Omental fat pad (tissue), 4 donors: Measurements from ENCODE around the gene PGM5. TPM values are rescaled to one million over a fixed set of nuclear protein-coding genes. Genes with fewer than 3 reads are reported as not detected.

Experiments
- ATAC-seq: fragments of 150-250 bp; one replicate; pipeline ENCODE4 v1.9.1; 2016; ENCODE audit warnings: mild to moderate bottlenecking, moderate library complexity; ENCODE audit not compliant: low FRiP score
- DNase-seq: peaks from one replicate; pipeline ENCODE4 v3.0.0-alpha.2; 2019; ENCODE audit warnings: low spot score
- CTCF ChIP-seq, 3 donors: fragments of 450-650 bp; IDR thresholded peaks; one replicate each; pipeline ENCODE4 v1.5.1; 2016 to 2017; ENCODE audit warnings: antibody characterized with exemption in 3 of 3, mild to moderate bottlenecking in 3 of 3, moderate library complexity in 2 of 3
- total RNA-seq, 4 donors: library from RNA; depleted of rRNA; stranded (reverse); fragments of >200 nt; gene quantifications; one replicate each; pipeline ENCODE4 v1.1.0, GENCODE V29; 2016

The PGM5 gene
- total RNA-seq, 4 donors from 2014 or later: 18.1 to 63.7 (median 26.3) TPM

GRCh38 chr9:68416936-68417564, 60.6 kb downstream of the PGM5 start:
- no peak for DNase-seq
- no peak for ATAC-seq
- TF ChIP-seq CTCF (IDR thresholded peaks at IDR 0.05): no peak

DNA sequence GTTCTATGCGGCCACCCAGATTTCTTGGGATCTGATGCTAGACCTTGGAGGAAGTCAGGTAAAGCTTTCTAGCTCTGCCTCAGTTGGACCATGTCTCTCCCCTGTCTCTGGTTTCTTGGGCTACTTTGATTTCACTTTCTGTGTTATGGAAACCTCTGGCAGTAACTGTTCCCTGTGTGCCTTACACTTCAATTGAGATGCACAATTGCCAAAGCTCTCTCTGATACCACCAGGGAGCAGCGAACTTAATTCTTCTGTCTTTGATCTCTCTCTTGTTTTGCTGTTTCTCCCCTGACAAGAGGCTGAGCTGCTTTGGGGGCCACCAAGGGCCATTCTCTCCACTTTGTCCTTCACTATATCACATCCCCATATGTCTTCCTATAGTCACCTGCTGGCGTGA, 61.4 kb downstream of the PGM5 start:
- no peak for ATAC-seq
- TF ChIP-seq CTCF (IDR thresholded peaks at IDR 0.05): no peak
- no peak for DNase-seq

- no peak for TF ChIP-seq CTCF (IDR thresholded peaks at IDR 0.05)
- DNase-seq: no peak
- no peak for ATAC-seq
Observed at GRCh38 chr9:68418259-68418845, 61.9 kb downstream of the PGM5 start.

DNA sequence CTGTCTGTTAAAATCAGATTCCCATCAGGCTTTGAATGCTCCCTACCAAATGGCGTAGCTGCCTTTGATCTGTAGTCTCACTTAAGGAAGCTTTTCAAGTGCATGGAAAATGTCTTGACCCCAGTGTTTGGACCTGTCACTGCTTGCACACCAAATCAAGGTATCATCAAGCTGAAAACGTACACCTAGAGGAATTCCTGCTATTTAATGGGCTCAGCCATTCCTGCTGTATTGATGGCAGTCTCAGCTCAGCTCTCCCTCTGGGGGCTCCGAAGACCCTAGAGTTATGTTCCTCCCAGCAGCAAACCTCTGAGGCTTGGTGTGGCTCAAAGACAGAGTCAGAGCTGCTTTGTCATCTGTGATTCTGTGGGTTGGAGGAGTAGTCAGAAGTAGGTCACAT, 63.5 kb downstream of the PGM5 start:
- no peak for TF ChIP-seq CTCF (IDR thresholded peaks at IDR 0.05)
- DNase-seq (no peak), ATAC-seq (no peak)

DNA sequence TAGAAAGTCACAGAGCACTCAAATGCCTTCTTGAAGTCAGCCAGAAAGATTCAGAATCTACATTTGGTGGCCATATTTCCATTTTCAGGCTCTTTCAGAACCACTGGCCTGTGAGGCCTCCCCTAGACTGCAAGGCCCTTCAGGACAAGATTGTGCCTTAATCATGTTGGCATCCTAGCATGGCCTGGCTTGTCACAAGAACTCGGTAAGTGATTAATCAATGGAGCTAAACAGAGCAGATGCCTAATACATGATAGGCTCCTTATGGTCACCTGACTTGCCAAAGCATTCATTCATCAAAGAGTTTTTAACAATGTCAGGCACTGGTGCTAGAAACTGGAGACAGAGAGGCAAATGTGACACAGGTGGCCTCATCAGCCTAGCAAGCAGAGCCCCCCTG, 70.3 kb downstream of the PGM5 start:
- ATAC-seq (no peak), DNase-seq (no peak)
- TF ChIP-seq CTCF (IDR thresholded peaks at IDR 0.05): no peak

DNA sequence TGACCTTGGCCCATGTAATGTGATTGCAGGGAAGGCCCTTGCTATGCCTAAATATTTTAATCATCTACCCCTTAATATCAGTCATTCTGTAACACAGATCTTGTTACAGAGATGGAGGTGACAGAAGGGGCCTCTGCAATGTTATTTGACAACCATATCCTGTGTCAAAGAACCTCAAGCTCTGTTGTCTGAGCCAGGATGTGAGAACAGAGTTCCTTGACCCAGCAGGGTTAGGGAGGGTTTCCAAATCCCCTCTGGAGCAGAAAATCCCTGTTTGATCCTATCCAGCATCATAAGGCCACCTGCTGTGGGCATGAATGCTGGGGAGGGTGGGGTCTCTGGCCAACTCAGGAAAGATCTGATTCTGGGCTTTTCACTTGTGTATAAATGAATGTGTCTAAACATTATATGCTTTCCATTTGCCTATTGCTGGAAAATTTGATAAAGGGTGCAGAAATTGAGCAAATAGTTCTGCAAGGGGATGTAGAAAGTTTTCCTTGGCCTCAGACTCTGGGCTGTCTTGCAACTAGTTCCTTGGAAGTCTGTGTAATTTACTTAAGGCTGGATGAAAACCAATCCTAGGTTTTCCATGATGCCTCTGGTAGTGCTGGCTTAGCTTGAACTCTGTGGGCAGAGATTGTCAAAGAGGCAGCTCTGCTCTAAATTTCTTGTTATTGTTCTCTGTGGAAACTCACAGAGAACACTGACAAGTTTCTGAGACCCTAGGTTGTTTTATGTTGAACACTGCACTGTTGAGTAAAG, 71.0 kb downstream of the PGM5 start:
- ATAC-seq (no peak), DNase-seq (no peak)
- TF ChIP-seq CTCF (IDR thresholded peaks at IDR 0.05): no peak
